ENCODE data around the gene ING5.
A peak's percentile ranks its signal among the peaks of the same experiment; 100 is the strongest.

ING5 gene

GRCh38 chr2:241777170-241777685, 75.4 kb downstream of the ING5 start:
- Histone ChIP-seq H3K4me1 (no peaks in the 10 kb centered on the region), H3K27me3 (peaks cover 0 to 55% of the 10 kb centered on the region in 2 donors), H3K9me3 (no peaks in the 10 kb centered on the region), H3K36me3 (no peaks in the 10 kb centered on the region), H3K4me3 (no peak overlapping the region), H3K27ac (no peak overlapping the region)
- intact Hi-C loops (cut with DNase I; ENCODE audit: low total_unique reads) = no loop called here
- no peak for DNase-seq
- no peak for TF ChIP-seq CTCF (IDR thresholded peaks at IDR 0.05)

- Histone ChIP-seq H3K4me1 (no peaks in the 10 kb centered on the region), H3K27me3 (peaks cover 0 to 49% of the 10 kb centered on the region in 2 donors), H3K9me3 (no peaks in the 10 kb centered on the region), H3K36me3 (no peaks in the 10 kb centered on the region), H3K4me3 (no peak overlapping the region), H3K27ac (no peak overlapping the region)
- peak in 1 of 2 donors; percentile 56 for DNase-seq
- TF ChIP-seq CTCF (IDR thresholded peaks at IDR 0.05) = no peak
- intact Hi-C loops (cut with DNase I; ENCODE audit: low total_unique reads) = no loop called here
Measured at GRCh38 chr2:241777686-241778627, 76.1 kb downstream of the ING5 start.

All from tibial artery (tissue), 4 donors.